LHCN-M2 (cell line): ENCODE results near the gene PPP2R3A. TPM values are rescaled to one million over a fixed set of nuclear protein-coding genes. Genes with fewer than 3 reads are reported as not detected.

Source experiments
- DNase-seq: peaks from one replicate; pipeline ENCODE4 v3.0.0-alpha.2; 2012; ENCODE audit warnings: low read depth
- total RNA-seq: library from RNA; depleted of rRNA; stranded (reverse); fragments of >200 nt; gene quantifications from 2 replicates; pipeline ENCODE4 v1.2.3, GENCODE V29; 2014

The PPP2R3A gene
- total RNA-seq, 1 experiment from 2014 or later: 15.3 TPM

DNA sequence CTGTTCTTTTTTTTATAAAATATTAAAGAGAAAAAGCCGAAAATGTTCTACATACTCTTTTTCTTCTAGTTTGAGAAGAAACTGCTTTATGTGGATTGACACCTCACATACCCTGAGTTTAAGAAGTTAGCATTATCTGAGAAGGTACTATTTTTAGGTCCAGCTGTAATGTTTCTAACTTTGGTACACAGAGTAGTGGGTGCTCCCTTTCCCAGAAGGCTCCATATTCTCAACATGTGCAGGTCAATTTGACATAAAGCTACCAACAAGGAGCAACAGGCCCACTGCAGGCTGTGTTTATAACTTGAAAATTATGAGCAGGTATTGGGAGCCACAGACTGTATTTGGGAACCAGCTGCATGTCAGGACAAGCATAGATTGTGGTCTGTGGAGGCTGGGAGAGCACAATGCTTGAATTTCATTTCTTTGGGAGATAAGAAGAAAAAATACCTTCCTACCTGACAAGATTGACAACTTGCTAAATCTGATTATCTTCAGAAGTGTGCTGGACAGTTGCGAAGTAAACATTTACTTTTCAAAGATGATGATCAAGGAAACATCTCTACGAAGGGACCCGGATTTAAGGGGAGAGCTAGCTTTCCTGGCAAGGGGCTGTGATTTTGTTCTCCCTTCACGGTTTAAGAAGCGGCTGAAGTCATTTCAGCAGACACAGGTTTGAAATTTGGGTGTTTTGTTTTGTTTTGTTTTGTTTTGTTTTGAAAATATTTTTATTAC, 57.2 kb downstream of the PPP2R3A start:
- no peak for DNase-seq

DNA sequence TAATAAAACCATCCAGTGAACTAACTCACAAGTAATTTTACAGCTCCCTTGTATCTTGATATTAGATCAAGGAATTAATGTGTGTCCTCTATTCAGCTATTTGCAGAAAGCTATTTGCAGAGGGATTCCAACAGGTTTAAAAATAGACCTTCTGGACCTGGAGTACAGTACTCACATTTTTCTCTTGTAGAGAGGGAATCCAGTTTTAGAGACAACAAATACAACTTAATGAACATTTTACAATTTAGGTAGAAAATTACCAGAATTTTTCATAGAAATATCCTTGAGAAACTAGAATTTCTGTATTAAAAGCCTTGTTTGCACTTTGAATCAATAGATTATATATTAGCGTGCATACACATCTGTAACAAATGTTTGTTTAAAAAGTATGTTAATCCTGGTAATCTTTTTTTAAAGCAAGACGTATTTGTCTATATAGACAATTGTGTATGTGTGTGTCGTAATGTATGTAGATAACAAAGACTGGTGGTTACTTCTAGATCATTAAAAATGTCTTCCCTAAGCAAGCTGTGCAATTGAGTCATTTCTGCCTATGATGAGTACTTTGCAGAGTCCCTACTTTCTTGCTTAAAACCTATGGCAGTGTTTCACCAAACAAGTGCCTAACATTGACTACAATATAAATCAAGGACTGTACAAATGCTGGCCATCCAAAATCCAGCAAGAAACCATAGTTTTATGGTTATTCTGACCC, 57.9 kb downstream of the PPP2R3A start:
- DNase-seq: no peak

GRCh38 chr3:136036306-136036705, 70.8 kb downstream of the PPP2R3A start:
- no peak for DNase-seq

DNA sequence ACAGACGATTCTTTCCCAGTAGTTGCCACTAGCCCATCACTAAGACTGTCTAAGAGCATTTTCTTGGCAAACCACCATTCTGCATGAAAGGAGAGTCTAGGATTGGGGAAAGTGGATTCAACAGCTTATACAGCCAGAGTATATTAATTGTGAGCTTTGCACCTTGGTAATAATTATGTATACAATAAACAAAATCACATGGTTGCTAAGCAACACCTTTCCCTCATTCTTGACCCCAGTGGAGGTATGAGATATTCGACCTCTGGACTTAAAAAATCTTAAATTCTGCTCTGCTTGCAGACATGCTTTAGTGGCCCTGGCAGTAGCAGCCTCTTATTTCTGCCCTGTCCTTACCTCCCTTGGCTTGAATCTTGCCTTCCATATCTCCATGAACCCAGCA, 73.1 kb downstream of the PPP2R3A start:
- DNase-seq: no peak

DNA sequence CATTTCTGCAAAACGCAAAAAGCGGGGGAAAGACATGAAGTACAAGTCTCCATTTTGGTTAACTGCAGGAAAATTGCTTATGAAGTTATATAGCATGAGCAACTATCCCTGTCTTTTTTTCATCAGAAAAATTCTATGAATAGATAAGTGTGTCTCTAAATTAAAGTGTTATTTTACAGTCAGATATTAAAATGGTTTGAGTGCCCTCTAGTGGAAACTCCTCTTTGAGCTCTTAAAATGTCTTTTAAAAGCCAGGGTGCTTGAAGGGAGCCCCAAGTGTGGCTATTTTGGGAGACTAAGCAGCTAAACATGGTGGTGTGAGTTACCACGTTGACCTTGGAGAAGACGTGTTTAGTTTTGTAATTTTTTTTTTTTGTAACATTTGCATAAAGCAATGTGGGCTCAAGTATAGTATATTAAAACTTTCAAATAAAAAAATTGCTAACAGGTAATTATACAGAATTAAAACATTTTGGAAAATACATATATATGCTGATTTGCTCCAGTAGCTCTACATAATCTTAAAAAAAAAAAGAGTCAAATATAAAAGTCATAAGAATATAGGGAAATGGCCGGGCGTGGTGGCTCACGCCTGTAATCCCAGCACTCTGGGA, 77.2 kb downstream of the PPP2R3A start:
- DNase-seq: peak; percentile 68

- DNase-seq: no peak
These were observed 79.6 kb downstream of the PPP2R3A start for GRCh38 chr3:136044980-136045745.

DNA sequence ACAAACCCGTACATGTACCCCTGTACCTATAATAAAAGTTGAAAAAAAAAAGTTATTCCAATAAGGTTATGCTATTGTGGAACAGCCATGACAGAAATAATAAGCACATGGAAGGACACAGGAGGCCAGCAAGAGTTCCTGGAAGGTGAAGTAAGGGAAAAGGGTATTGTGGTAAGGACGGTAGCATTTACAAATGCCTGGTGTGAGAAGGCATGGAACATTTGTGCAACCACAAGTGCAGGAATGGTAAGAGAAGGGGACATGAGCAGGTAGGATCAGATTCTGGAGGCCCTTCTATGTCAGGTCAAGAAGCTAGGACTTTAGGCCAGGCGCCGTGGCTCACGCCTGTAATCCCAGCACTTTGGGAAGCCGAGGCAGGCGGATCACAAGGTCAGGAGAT, 82.5 kb downstream of the PPP2R3A start:
- DNase-seq: no peak

- DNase-seq: no peak
These were observed 84.7 kb downstream of the PPP2R3A start for GRCh38 chr3:136050250-136050649.

- DNase-seq: no peak
These were observed 90.0 kb downstream of the PPP2R3A start for GRCh38 chr3:136055491-136055890.

DNA sequence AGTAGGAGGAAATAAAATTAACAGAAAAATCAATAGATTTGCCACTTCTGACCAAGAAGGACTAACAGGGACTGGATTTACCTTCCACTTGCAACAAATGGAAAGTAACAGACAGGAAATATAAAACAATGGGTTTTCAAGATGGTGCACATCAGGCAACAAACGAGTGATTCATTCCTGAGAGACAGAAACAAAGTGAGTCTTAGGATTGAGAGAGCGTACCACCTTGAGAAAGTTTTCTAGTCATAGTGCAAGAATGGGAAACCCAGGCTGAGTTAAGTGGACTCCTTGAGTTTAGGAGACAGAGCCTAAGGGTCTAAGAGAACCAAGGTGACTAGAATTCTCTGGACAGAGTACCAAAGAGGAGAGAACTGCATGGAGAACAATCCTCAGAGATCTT, 101.7 kb downstream of the PPP2R3A start:
- no peak for DNase-seq

GRCh38 chr3:136068708-136069107, 103.2 kb downstream of the PPP2R3A start:
- peak; percentile 68 for DNase-seq

DNA sequence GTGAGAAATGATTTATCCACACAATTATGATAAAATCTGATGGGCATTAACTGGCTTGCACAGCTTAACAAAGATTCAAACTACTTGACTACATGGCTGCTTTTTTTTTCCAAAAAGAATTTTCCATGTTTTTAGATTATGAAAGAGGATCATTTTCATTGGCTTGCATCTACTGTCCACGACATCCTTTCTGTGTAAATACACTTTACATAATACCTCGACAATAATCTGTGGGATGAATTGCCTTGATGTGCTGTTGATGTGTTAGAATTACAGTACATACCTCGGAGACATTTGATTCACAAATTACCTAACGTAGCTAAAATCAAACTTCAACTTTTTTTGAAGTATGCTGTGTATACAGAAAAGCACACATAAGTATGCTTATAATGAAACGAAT, 104.4 kb downstream of the PPP2R3A start:
- no peak for DNase-seq

DNA sequence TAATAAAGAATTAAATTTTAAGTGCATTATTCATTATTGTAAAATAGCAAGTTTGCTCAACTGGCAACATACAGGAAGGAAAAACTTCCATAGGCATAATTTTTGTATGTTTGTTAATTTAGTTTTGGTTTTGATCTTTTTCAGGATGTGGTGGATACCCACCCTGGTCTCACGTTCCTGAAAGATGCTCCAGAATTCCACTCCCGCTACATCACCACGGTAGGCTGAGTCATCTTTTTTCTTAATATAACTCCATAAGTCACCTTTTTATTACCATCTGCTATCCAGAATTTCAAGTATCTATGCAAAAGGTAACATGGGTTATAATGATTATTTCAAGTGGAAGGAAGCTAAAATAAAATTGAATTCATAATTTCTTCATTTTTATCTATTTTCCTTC, 104.8 kb downstream of the PPP2R3A start:
- peak; percentile 86 for DNase-seq

DNA sequence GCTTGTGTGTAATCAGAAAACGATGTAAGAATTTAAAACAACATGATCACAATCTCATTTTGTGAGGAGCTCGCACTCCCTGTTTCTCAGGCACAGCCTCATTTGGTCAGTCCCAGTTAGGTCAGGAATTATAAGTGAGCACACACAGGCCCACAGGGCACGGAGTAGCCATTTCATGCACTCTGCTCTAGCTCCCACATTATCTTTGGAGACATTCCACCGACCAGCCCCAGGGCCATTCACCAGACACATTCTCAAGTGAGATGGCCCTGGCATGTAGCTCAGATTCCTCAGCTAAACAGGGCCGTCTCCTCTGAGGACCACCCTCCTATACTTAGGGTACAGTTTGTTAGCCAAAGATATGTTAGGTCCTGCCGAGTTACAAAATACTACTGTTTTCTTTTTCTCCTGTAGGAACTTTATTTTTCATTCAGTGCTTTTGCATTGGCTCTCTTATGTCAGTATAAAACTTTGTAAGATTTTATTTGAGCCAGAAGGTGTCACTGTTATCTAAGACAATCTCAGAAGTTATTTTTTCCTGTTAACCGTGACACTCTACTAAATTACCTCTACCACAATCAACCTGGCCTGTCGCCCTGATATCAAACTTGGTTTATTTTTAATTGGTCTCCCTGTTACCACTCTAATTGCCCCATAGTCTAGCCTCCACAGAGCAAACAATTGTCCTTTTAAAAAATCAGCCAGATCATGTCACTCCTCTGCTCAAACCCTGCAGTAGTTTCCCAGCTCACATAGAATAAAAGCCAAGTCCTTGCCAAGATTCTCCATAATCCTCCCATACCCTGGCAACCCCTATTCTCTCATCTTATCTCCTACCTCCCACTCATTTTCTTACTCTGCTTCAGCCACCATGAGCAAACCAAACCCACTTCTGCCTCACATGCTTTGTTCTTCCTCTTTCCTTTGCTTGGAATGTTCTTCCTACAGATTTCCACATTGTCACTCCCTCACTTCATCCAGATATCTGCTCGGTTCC, 105.7 kb downstream of the PPP2R3A start:
- DNase-seq: no peak

GRCh38 chr3:136074546-136075170, 109.1 kb downstream of the PPP2R3A start:
- DNase-seq: no peak

GRCh38 chr3:136075218-136075808, 109.8 kb downstream of the PPP2R3A start:
- peak; percentile 73 for DNase-seq

DNA sequence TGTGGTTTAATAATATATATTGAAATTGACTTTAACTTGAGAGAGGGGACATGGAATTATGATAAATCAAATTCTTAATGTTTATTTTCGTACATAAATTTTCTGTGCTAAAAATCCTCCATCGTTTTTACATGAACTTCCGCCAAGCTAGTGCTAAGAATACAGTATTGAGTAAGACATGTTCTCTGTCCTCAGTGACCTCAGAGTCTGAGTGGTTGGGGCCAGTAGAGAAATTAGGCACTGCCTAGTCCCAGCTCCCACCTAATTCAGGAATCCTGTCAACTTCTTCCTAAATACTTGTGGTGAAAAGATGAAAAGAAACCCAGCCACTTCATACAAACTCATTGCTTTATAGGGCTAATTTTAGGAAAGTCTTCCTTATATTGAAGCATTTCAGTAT, 110.3 kb downstream of the PPP2R3A start:
- peak; percentile 50 for DNase-seq

DNA sequence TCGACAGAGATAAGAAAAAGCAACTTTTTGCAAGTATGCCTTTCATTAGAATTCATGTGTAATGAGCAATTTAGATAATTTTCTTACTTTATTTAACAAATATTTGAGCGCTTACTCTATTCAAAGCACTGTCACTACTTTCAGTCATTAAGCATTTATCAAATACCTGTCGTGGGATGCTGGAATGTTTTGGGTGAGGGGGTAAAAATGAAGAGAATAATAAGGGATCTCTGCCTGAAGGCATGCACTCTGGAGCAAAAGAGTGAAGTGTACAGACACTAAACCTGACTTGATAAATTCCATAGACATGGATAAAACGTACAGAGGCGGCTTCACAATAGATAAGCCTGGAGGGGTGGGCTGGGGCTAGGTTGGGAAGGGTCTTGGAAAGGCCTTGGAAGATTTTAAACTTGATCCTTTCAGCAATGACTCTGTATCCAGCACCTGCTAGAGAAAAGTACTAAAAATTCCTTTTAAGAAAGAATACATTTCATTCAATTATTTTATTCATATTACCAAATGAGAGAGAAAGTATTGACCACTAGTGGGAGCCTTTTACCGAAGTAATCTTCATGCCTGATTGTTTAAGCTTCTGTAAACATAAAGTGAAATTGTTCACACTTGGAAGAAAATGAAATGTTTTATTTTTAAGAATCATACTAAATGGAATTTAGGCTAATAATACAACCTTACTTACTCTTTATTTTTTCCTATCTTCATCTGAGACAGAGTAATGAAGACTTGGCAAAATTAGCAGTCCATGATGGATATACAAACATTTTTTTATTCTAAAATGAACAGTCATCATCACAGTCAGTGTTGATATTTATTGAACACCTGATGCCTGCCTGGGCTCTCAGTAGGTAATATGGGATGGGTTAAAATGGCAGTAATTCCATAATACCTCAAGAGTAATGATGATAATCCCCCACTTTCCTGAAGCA, 113.2 kb downstream of the PPP2R3A start:
- DNase-seq: no peak
